ENCODE measurements around the gene CCDC61. TPM values are rescaled to one million over a fixed set of nuclear protein-coding genes. Genes with fewer than 3 reads are reported as not detected.

The CCDC61 gene
- total and polyA plus RNA-seq, 4 experiments from 2014 or later, result 6.4 to 39.6 (median 23.3) TPM

DNA sequence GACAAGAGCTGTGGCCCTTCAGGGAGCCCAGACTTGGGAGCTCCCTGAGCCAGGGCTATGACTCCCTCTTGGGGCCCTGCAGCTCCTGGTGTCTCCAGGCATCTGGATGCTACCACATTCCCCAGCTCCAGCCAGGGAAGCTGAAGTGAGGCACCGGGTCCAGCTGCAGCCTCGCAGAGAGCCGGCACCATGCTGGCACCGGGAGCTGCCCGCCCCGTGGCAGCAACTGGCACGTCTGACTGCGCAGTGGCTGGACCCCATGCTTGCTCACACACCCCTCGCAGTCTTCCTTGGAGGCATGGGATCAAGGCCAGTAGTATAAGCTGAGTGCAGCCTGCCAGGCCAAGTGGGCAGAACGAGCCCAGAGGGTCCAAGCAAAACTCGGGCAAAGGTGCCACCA lies 38.1 kb downstream of the CCDC61 start:
- Mint-ChIP-seq H3K4me1 (peaks cover 2 to 6% (median 4%) of the 10 kb centered on the region in 4 donors), H3K27ac (no peak overlapping the region), H3K4me3 (no peak overlapping the region), H3K9me3 (peaks cover 0 to 9% (median 2%) of the 10 kb centered on the region in 8 donors), H3K27me3 (peaks cover 5 to 11% of the 10 kb centered on the region in 2 donors), H3K36me3 (no peaks in the 10 kb centered on the region)
- no peaks in the 10 kb centered on the region for H3K27me3 ChIP-seq (ENCODE audit: insufficient read depth, low read length)
- intact Hi-C loops (cut with micrococcal nuclease), result no loop called here
- ChIA-PET POLR2A (ENCODE audit: partially characterized antibody) (no interaction called here), CTCF (ENCODE audit: partially characterized antibody) (interaction anchor here (1.1 to 2.0 kb wide), 2 partner anchors 24 to 232 kb away, joined by 3 to 9 read pairs; no protein-coding TSS in a partner anchor)
- H3K9me3 ChIP-seq (ENCODE audit: control insufficient read depth in 1 of 2, low read length in 2 of 2), result no peaks in the 10 kb centered on the region
- DNase-seq, result no peak
- no peak overlapping the region for H3K27ac ChIP-seq (ENCODE audit: low read depth, low read length)
- H3K36me3 ChIP-seq (ENCODE audit: insufficient read depth, low read length), result no peaks in the 10 kb centered on the region
- H3K4me3 ChIP-seq (ENCODE audit: low read length in 2 of 2), result no peak overlapping the region
- H3K4me1 ChIP-seq (ENCODE audit: insufficient read depth, low read length), result no peaks in the 10 kb centered on the region

- no peak overlapping the region for H3K27ac ChIP-seq (ENCODE audit: low read depth, low read length)
- H3K36me3 ChIP-seq (ENCODE audit: insufficient read depth, low read length), result no peaks in the 10 kb centered on the region
- ChIA-PET CTCF (ENCODE audit: partially characterized antibody) (no interaction called here), POLR2A (ENCODE audit: partially characterized antibody) (no interaction called here)
- H3K4me3 Mint-ChIP-seq, result no peak overlapping the region
- H3K36me3 Mint-ChIP-seq, result no peaks in the 10 kb centered on the region
- H3K4me1 ChIP-seq (ENCODE audit: insufficient read depth, low read length), result no peaks in the 10 kb centered on the region
- H3K4me3 ChIP-seq (ENCODE audit: low read length in 2 of 2), result no peak overlapping the region
- no peaks in the 10 kb centered on the region for H3K9me3 ChIP-seq (ENCODE audit: control insufficient read depth in 1 of 2, low read length in 2 of 2)
- H3K4me1 Mint-ChIP-seq, result no peaks in the 10 kb centered on the region
- H3K9me3 Mint-ChIP-seq, result peaks cover 0 to 10% (median 2%) of the 10 kb centered on the region in 8 donors
- H3K27me3 Mint-ChIP-seq, result peaks cover 9 to 14% of the 10 kb centered on the region in 2 donors
- DNase-seq, result no peak
- H3K27ac Mint-ChIP-seq, result no peak overlapping the region
- H3K27me3 ChIP-seq (ENCODE audit: insufficient read depth, low read length), result no peaks in the 10 kb centered on the region
- intact Hi-C loops (cut with micrococcal nuclease), result no loop called here
These were observed 40.3 kb downstream of the CCDC61 start for GRCh38 chr19:46035546-46035945.

GRCh38 chr19:46035986-46036743 lies 40.9 kb downstream of the CCDC61 start:
- CTCF ChIA-PET (ENCODE audit: partially characterized antibody), result interaction anchor here (1.3 to 1.4 kb wide), 2 partner anchors 8 to 229 kb away, joined by 3 to 5 read pairs; no protein-coding TSS in a partner anchor
- H3K27ac ChIP-seq (ENCODE audit: low read depth, low read length), result no peak overlapping the region
- no peak for DNase-seq
- no peaks in the 10 kb centered on the region for H3K36me3 ChIP-seq (ENCODE audit: insufficient read depth, low read length)
- Mint-ChIP-seq H3K4me1 (no peaks in the 10 kb centered on the region), H3K27me3 (peaks cover 15 to 20% of the 10 kb centered on the region in 2 donors), H3K4me3 (no peak overlapping the region), H3K27ac (no peak overlapping the region), H3K36me3 (peaks cover 0 to 1% of the 10 kb centered on the region in 2 donors), H3K9me3 (peaks cover 0 to 12% (median 2%) of the 10 kb centered on the region in 8 donors)
- H3K27me3 ChIP-seq (ENCODE audit: insufficient read depth, low read length), result peaks cover 5% of the 10 kb centered on the region
- H3K9me3 ChIP-seq (ENCODE audit: control insufficient read depth in 1 of 2, low read length in 2 of 2), result no peaks in the 10 kb centered on the region
- intact Hi-C loops (cut with micrococcal nuclease), result no loop called here
- POLR2A ChIA-PET (ENCODE audit: partially characterized antibody), result interaction anchor here (1.2 kb wide), 1 partner anchor 10 kb away, joined by 3 read pairs; no protein-coding TSS in a partner anchor
- H3K4me3 ChIP-seq (ENCODE audit: low read length in 2 of 2), result no peak overlapping the region
- no peaks in the 10 kb centered on the region for H3K4me1 ChIP-seq (ENCODE audit: insufficient read depth, low read length)

- peaks cover 0 to 12% (median 2%) of the 10 kb centered on the region in 8 donors for H3K9me3 Mint-ChIP-seq
- H3K4me3 Mint-ChIP-seq, result no peak overlapping the region
- H3K9me3 ChIP-seq (ENCODE audit: control insufficient read depth in 1 of 2, low read length in 2 of 2), result no peaks in the 10 kb centered on the region
- H3K27ac ChIP-seq (ENCODE audit: low read depth, low read length), result no peak overlapping the region
- H3K4me1 ChIP-seq (ENCODE audit: insufficient read depth, low read length), result no peaks in the 10 kb centered on the region
- intact Hi-C loops (cut with micrococcal nuclease), result no loop called here
- ChIA-PET POLR2A (ENCODE audit: partially characterized antibody) (interaction anchor here (1.2 kb wide), 1 partner anchor 10 kb away, joined by 3 read pairs; no protein-coding TSS in a partner anchor), CTCF (ENCODE audit: partially characterized antibody) (interaction anchor here (1.3 to 1.4 kb wide), 2 partner anchors 9 to 228 kb away, joined by 3 to 5 read pairs; no protein-coding TSS in a partner anchor)
- H3K36me3 ChIP-seq (ENCODE audit: insufficient read depth, low read length), result no peaks in the 10 kb centered on the region
- peaks cover 8% of the 10 kb centered on the region for H3K27me3 ChIP-seq (ENCODE audit: insufficient read depth, low read length)
- no peak for DNase-seq
- H3K4me3 ChIP-seq (ENCODE audit: low read length in 2 of 2), result no peak overlapping the region
- H3K27ac Mint-ChIP-seq, result no peak overlapping the region
- peaks cover 17 to 23% of the 10 kb centered on the region in 2 donors for H3K27me3 Mint-ChIP-seq
- H3K4me1 Mint-ChIP-seq, result no peaks in the 10 kb centered on the region
- H3K36me3 Mint-ChIP-seq, result peaks cover 0 to 3% of the 10 kb centered on the region in 2 donors
These were observed 41.5 kb downstream of the CCDC61 start for GRCh38 chr19:46036744-46037128.

DNA sequence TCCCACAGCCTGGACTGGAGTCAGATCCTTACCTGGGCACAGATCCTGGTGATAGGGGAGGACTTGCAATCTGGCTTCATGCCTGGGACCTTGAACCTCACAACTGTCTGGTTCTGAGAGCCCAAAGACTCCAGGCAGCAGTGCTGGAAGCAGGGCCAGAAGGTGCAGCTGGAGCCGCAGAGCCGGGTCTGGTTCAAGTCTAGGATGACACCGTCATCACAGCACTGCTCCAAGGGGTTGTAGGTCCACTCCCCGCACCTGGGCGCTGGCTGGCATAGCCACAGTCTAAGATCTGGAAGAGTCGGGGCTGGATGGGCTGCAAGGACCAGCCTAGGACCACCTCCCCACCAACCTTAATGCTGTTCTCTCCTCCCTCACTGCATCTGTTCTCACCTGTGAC lies 44.9 kb downstream of the CCDC61 start:
- no peak overlapping the region for H3K27ac ChIP-seq (ENCODE audit: low read depth, low read length)
- H3K4me3 Mint-ChIP-seq, result no peak overlapping the region
- no peak for DNase-seq
- no peaks in the 10 kb centered on the region for H3K4me1 ChIP-seq (ENCODE audit: insufficient read depth, low read length)
- no peak overlapping the region for H3K27ac Mint-ChIP-seq
- H3K36me3 Mint-ChIP-seq, result peaks cover 0 to 3% of the 10 kb centered on the region in 2 donors
- POLR2A ChIA-PET (ENCODE audit: partially characterized antibody), result no interaction called here
- intact Hi-C loops (cut with micrococcal nuclease), result no loop called here
- no peaks in the 10 kb centered on the region for H3K4me1 Mint-ChIP-seq
- no peaks in the 10 kb centered on the region for H3K36me3 ChIP-seq (ENCODE audit: insufficient read depth, low read length)
- peaks cover 2 to 25% (median 8%) of the 10 kb centered on the region in 8 donors for H3K9me3 Mint-ChIP-seq
- H3K9me3 ChIP-seq (ENCODE audit: control insufficient read depth in 1 of 2, low read length in 2 of 2), result no peaks in the 10 kb centered on the region
- peaks cover 36 to 38% of the 10 kb centered on the region in 2 donors for H3K27me3 Mint-ChIP-seq
- CTCF ChIA-PET (ENCODE audit: partially characterized antibody), result no interaction called here
- no peak overlapping the region for H3K4me3 ChIP-seq (ENCODE audit: low read length in 2 of 2)
- peaks cover 21% of the 10 kb centered on the region for H3K27me3 ChIP-seq (ENCODE audit: insufficient read depth, low read length)

GRCh38 chr19:46040952-46041500 lies 45.8 kb downstream of the CCDC61 start, which contains the start of gene IGFL4:
Gene IGFL4 (minus strand): TSS chr19:46041002. CDS start chr19:46040962, 40 bp downstream.
- Histone ChIP-seq H3K36me3 (ENCODE audit: insufficient read depth, low read length) (no peaks in the 10 kb centered on the region), H3K4me1 (ENCODE audit: insufficient read depth, low read length) (no peaks in the 10 kb centered on the region), H3K27me3 (ENCODE audit: insufficient read depth, low read length) (peaks cover 21% of the 10 kb centered on the region), H3K9me3 (ENCODE audit: control insufficient read depth in 1 of 2, low read length in 2 of 2) (no peaks in the 10 kb centered on the region), H3K4me3 (ENCODE audit: low read length in 2 of 2) (no peak within 1 kb of the TSS), H3K27ac (ENCODE audit: low read depth, low read length) (no peak within 1 kb of the TSS)
- POLR2A ChIA-PET (ENCODE audit: partially characterized antibody), result no interaction called here
- H3K9me3 Mint-ChIP-seq, result peaks cover 2 to 25% (median 10%) of the 10 kb centered on the region in 8 donors
- peaks cover 37 to 40% of the 10 kb centered on the region in 2 donors for H3K27me3 Mint-ChIP-seq
- intact Hi-C loops (cut with micrococcal nuclease), result no loop called here
- DNase-seq, result no peak
- CTCF ChIA-PET (ENCODE audit: partially characterized antibody), result interaction anchor here (1.0 kb wide), 1 partner anchor 13 kb away, joined by 5 read pairs; no protein-coding TSS in a partner anchor
- no peaks in the 10 kb centered on the region for H3K4me1 Mint-ChIP-seq
- no peak within 1 kb of the TSS for H3K4me3 Mint-ChIP-seq
- peaks cover 0 to 3% of the 10 kb centered on the region in 2 donors for H3K36me3 Mint-ChIP-seq
- H3K27ac Mint-ChIP-seq, result no peak within 1 kb of the TSS

GRCh38 chr19:46042252-46042883 lies 47.1 kb downstream of the CCDC61 start:
- no peak for DNase-seq

More at GRCh38 chr19:46042252-46042883, 47.1 kb downstream of the CCDC61 start:
- Histone ChIP-seq H3K36me3 (ENCODE audit: insufficient read depth, low read length) (no peaks in the 10 kb centered on the region), H3K4me3 (ENCODE audit: low read length in 2 of 2) (no peak overlapping the region), H3K27me3 (ENCODE audit: insufficient read depth, low read length) (peaks cover 21% of the 10 kb centered on the region), H3K4me1 (ENCODE audit: insufficient read depth, low read length) (no peaks in the 10 kb centered on the region), H3K9me3 (ENCODE audit: control insufficient read depth in 1 of 2, low read length in 2 of 2) (no peaks in the 10 kb centered on the region), H3K27ac (ENCODE audit: low read depth, low read length) (no peak overlapping the region)
- Mint-ChIP-seq H3K36me3 (peaks cover 0 to 3% of the 10 kb centered on the region in 2 donors), H3K27ac (no peak overlapping the region), H3K9me3 (peaks cover 2 to 24% (median 8%) of the 10 kb centered on the region in 8 donors), H3K27me3 (peaks cover 44 to 46% of the 10 kb centered on the region in 2 donors), H3K4me3 (no peak overlapping the region), H3K4me1 (no peaks in the 10 kb centered on the region)
- POLR2A ChIA-PET (ENCODE audit: partially characterized antibody), result no interaction called here
- CTCF ChIA-PET (ENCODE audit: partially characterized antibody), result interaction anchor here (1.0 to 2.6 kb wide), 4 partner anchors 11 to 495 kb away, joined by 3 to 10 read pairs (median 4); no protein-coding TSS in a partner anchor
- intact Hi-C loops (cut with micrococcal nuclease), result no loop called here

All from CD4-positive, alpha-beta memory T cell (primary cell).